Measurements from ENCODE around the gene MAPK10. TPM values are rescaled to one million over a fixed set of nuclear protein-coding genes. Genes with fewer than 3 reads are reported as not detected.

MAPK10 gene
- total and polyA plus RNA-seq, 2 experiments from 2014 or later = 3.6 to 8.1 TPM

- H3K4me1 Mint-ChIP-seq = no peaks in the 10 kb centered on the region
- H3K27ac Mint-ChIP-seq = no peak overlapping the region
- no peak for DNase-seq (ENCODE audit: low spot score)
- no peaks in the 10 kb centered on the region for H4K20me1 ChIP-seq (replicated peaks; ENCODE audit: insufficient read depth)
- H3K27ac ChIP-seq (ENCODE audit: low read depth) = no peak overlapping the region
- H3K27me3 ChIP-seq (ENCODE audit: insufficient read depth) = no peaks in the 10 kb centered on the region
- H3K36me3 ChIP-seq (ENCODE audit: insufficient read depth) = no peaks in the 10 kb centered on the region
- H2AFZ ChIP-seq = no peak overlapping the region
- H3K79me2 ChIP-seq (replicated peaks; ENCODE audit: insufficient read depth) = no peaks in the 10 kb centered on the region
- H3K4me2 ChIP-seq = no peak overlapping the region
- no peaks in the 10 kb centered on the region for H3K27me3 Mint-ChIP-seq (ENCODE audit: insufficient read depth, low read depth, poor library complexity)
- no peaks in the 10 kb centered on the region for H3K9me2 ChIP-seq (ENCODE audit: insufficient read depth)
- H3K4me3 ChIP-seq = no peak overlapping the region
- TF ChIP-seq EZH2 (IDR thresholded peaks at IDR 0.05; ENCODE audit: low read depth, unreplicated experiment) = no peak
- no peak for TF ChIP-seq ZNF462 (CRISPR knock-in tag; IDR thresholded peaks at IDR 0.05)
- no peak for TF ChIP-seq JUNB (IDR thresholded peaks at IDR 0.05; ENCODE audit: unreplicated experiment)
- no peak for TF ChIP-seq REST (IDR thresholded peaks at IDR 0.05; ENCODE audit: unreplicated experiment)
- TF ChIP-seq STAT1 (IDR thresholded peaks at IDR 0.05; ENCODE audit: unreplicated experiment) = no peak
- no peak for TF ChIP-seq NANOG (IDR thresholded peaks at IDR 0.05; ENCODE audit: borderline replicate concordance)
- TF ChIP-seq ZNF331 (CRISPR knock-in tag; IDR thresholded peaks at IDR 0.05; ENCODE audit: low read depth) = no peak
- no peak for TF ChIP-seq ZNF114 (CRISPR knock-in tag; IDR thresholded peaks at IDR 0.05)
- no peaks in the 10 kb centered on the region for H3F3A ChIP-seq (replicated peaks; ENCODE audit: low read depth)
- ATAC-seq = no peak
- no peaks in the 10 kb centered on the region for H3K36me3 Mint-ChIP-seq (ENCODE audit: low read depth)
- H3K9me3 Mint-ChIP-seq = no peaks in the 10 kb centered on the region
- no peak overlapping the region for H3K4me3 Mint-ChIP-seq
- H3K4me1 ChIP-seq (ENCODE audit: insufficient read depth) = no peaks in the 10 kb centered on the region
Measured at GRCh38 chr4:85993641-85994040, 366.2 kb downstream of the MAPK10 start.

Data from GM23338 (cell line).